OCI-LY7 (cell line): ENCODE data around the gene SPTB.

Source experiments
- CTCF ChIP-seq: fragments of 200-600 bp; sonication (generic); conservative IDR thresholded peaks from 2 replicates; pipeline ENCODE4 v1.5.1; 2014; ENCODE audit warnings: mild to moderate bottlenecking, antibody characterized with exemption, low read length, moderate library complexity, mixed read lengths
- EZH2phosphoT487 ChIP-seq: fragments of 200-600 bp; sonication (generic); IDR thresholded peaks from 2 replicates; pipeline ENCODE4 v1.6.1; 2018; ENCODE audit warnings: low read depth, borderline replicate concordance, mild to moderate bottlenecking, mixed run types, antibody characterized with exemption, low read length, moderate library complexity, mixed read lengths

DNA sequence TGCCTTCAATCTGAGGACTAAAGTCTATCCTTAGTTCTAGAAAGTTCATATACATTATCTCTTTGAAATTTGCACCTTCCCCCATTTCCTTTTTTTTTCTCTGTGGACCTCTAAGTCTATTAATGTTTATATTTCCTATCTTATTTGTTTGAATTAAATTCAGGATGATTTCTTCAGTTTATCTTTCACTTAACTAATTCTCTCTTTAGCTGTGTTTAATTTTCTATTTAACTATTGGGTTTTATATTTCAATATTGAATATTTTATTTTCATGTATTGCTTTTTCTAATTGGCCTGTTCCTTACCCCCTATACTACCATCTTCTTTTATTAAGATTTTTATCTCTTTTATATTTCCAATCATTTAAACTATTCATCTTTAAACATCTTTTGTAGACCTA is 166.0 kb downstream of the SPTB start:
- TF ChIP-seq EZH2phosphoT487 (no peak), CTCF (no peak)
